Loucy (cell line): ENCODE results near the gene MUC5AC.

ENCODE experiments used
- CTCF ChIP-seq: fragments of 200-600 bp; sonication (generic); conservative IDR thresholded peaks from 2 replicates; pipeline ENCODE4 v1.5.1; 2014; ENCODE audit warnings: mild to moderate bottlenecking, antibody characterized with exemption, low read length
- EZH2phosphoT487 ChIP-seq: fragments of 200-600 bp; IDR thresholded peaks from 2 replicates; pipeline ENCODE4 v1.6.1; 2018; ENCODE audit warnings: antibody characterized with exemption, mild to moderate bottlenecking, moderate library complexity, borderline replicate concordance

- TF ChIP-seq CTCF (no peak), EZH2phosphoT487 (no peak)
Observed at GRCh38 chr11:1157341-1157644, 460 bp upstream of the MUC5AC start.
